ENCODE results near the gene USH1C. TPM values are rescaled to one million over a fixed set of nuclear protein-coding genes. Genes with fewer than 3 reads are reported as not detected.

The USH1C gene
- total RNA-seq, 1 donor from 2014 or later: 0.72 TPM

- H3K36me3 Mint-ChIP-seq (ENCODE audit: low read depth): no peaks in the 10 kb centered on the region
- no peaks in the 10 kb centered on the region for H3K4me1 Mint-ChIP-seq (ENCODE audit: low read depth)
- DNase-seq (ENCODE audit: low spot score): no peak
- no peaks in the 10 kb centered on the region for H3K9me3 Mint-ChIP-seq (ENCODE audit: low read depth)
- peaks cover 37% of the 10 kb centered on the region for H3K27me3 Mint-ChIP-seq (ENCODE audit: low read depth)
- no peak overlapping the region for H3K27ac Mint-ChIP-seq (ENCODE audit: unreplicated experiment)
- no peak overlapping the region for H3K4me3 Mint-ChIP-seq (ENCODE audit: unreplicated experiment)
- no peak for TF ChIP-seq CTCF (IDR thresholded peaks at IDR 0.05)
Measured at GRCh38 chr11:17571431-17572358, 27.5 kb upstream of the USH1C start.

GRCh38 chr11:17570034-17570433 is 25.8 kb upstream of the USH1C start:
- DNase-seq (ENCODE audit: low spot score): no peak
- peaks cover 34% of the 10 kb centered on the region for H3K27me3 Mint-ChIP-seq (ENCODE audit: low read depth)
- H3K9me3 Mint-ChIP-seq (ENCODE audit: low read depth): no peaks in the 10 kb centered on the region
- no peaks in the 10 kb centered on the region for H3K36me3 Mint-ChIP-seq (ENCODE audit: low read depth)
- no peak overlapping the region for H3K27ac Mint-ChIP-seq (ENCODE audit: unreplicated experiment)
- no peak overlapping the region for H3K4me3 Mint-ChIP-seq (ENCODE audit: unreplicated experiment)
- TF ChIP-seq CTCF (IDR thresholded peaks at IDR 0.05): no peak
- H3K4me1 Mint-ChIP-seq (ENCODE audit: low read depth): no peaks in the 10 kb centered on the region

- TF ChIP-seq CTCF (IDR thresholded peaks at IDR 0.05): no peak
- Mint-ChIP-seq H3K27me3 (ENCODE audit: low read depth) (peaks cover 33% of the 10 kb centered on the region), H3K4me3 (ENCODE audit: unreplicated experiment) (no peak overlapping the region), H3K9me3 (ENCODE audit: low read depth) (no peaks in the 10 kb centered on the region), H3K36me3 (ENCODE audit: low read depth) (no peaks in the 10 kb centered on the region), H3K4me1 (ENCODE audit: low read depth) (no peaks in the 10 kb centered on the region), H3K27ac (ENCODE audit: unreplicated experiment) (no peak overlapping the region)
- no peak for DNase-seq (ENCODE audit: low spot score)
Measured at GRCh38 chr11:17568944-17569343, 24.7 kb upstream of the USH1C start.

GRCh38 chr11:17564687-17565042 is 20.4 kb upstream of the USH1C start:
- Mint-ChIP-seq H3K4me1 (ENCODE audit: low read depth) (no peaks in the 10 kb centered on the region), H3K9me3 (ENCODE audit: low read depth) (no peaks in the 10 kb centered on the region), H3K27me3 (ENCODE audit: low read depth) (peaks cover 18% of the 10 kb centered on the region), H3K27ac (ENCODE audit: unreplicated experiment) (no peak overlapping the region), H3K4me3 (ENCODE audit: unreplicated experiment) (no peak overlapping the region), H3K36me3 (ENCODE audit: low read depth) (no peaks in the 10 kb centered on the region)
- no peak for DNase-seq (ENCODE audit: low spot score)
- TF ChIP-seq CTCF (IDR thresholded peaks at IDR 0.05): peak; percentile 35

GRCh38 chr11:17563961-17564686 is 19.9 kb upstream of the USH1C start:
- no peak overlapping the region for H3K27ac Mint-ChIP-seq (ENCODE audit: unreplicated experiment)
- DNase-seq (ENCODE audit: low spot score): no peak
- no peaks in the 10 kb centered on the region for H3K36me3 Mint-ChIP-seq (ENCODE audit: low read depth)
- H3K9me3 Mint-ChIP-seq (ENCODE audit: low read depth): no peaks in the 10 kb centered on the region
- H3K4me1 Mint-ChIP-seq (ENCODE audit: low read depth): no peaks in the 10 kb centered on the region
- no peak overlapping the region for H3K4me3 Mint-ChIP-seq (ENCODE audit: unreplicated experiment)
- H3K27me3 Mint-ChIP-seq (ENCODE audit: low read depth): peaks cover 16% of the 10 kb centered on the region
- TF ChIP-seq CTCF (IDR thresholded peaks at IDR 0.05): no peak
